NCI-H2029 (cell line): ENCODE results near the gene OGDH.
"Not testable (repeated sequence)": the region's sequence is repeated elsewhere in the genome, so short reads cannot be mapped to it uniquely, and the experiment has no call there.

ENCODE experiments used
- DNase-seq: peaks from one replicate; lab custom pipeline; 2025; lab: John Stamatoyannopoulos, UW

The OGDH gene

DNA sequence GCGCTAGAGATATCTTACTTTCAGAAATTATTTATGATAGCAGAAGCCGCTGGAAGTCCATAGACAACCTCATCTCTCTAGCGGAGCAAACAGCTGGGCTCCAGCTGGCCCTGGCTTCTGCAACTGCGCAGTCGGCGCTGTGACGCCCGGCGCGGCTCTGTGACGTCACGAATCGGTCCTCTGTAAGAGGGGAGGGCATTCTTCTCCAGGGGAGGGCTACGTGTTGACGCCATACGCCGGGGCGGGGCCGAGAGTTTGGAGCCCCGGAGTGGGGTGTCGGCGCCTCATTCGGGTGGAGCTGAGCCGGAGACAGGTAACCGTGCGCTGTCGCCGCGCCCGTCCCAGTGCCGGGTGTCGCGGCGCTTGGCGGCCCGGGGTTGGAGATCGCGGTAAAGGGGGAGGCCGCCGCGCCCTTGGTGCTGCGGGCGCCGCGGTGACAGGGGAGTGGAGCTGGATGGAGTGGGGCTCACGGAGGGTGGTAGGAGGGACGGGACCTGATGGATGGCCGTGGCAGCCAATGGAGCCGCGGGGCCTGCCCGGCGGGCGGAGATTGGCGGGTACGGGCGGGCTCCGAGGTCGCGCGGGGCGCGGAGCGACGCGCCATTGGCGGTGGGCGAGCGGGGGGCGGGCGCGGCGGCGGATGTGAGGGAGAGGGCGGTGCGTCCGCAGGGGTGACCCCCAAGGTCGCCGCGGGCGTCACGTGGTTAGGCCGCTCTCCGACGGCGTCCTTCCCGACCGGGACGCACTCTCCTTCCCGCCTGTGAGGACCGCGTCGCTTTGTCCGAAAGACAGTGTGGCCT, at the start of gene OGDH:
TSS of gene OGDH (plus strand) at position 287 of the 800 bp plus-strand sequence. CDS start 17,717 bp downstream, outside the sequence.
- peak; percentile 97 for DNase-seq

- DNase-seq: no peak
Measured at GRCh38 chr7:44557485-44557884, 48.9 kb upstream of the OGDH start.

DNA sequence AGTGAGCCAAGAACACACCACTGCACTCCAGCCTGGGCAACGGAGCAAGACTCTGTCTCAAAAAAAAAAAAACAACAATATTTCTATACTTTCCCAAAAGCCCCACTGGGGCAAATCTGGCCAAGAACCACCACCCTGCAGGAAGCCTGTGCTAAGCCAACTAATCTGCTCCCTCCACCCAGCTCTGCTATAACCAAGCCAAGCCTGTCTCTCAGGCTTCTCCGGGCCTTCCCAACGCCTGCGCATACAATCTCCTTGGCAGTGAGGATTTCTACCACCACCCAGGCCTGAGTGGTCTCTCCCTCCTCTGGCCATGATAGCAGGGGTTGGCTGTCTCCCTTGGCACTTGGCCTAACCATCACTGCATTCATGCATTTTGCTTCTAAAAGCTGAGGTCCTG, 46.9 kb upstream of the OGDH start:
- DNase-seq: no peak

- no peak for DNase-seq
Measured at GRCh38 chr7:44561481-44561880, 44.9 kb upstream of the OGDH start.

- DNase-seq: no peak
Measured at GRCh38 chr7:44561962-44562621, 44.3 kb upstream of the OGDH start.

GRCh38 chr7:44562622-44562962, 43.8 kb upstream of the OGDH start:
- DNase-seq: not testable (repeated sequence)

GRCh38 chr7:44563171-44563679, 43.2 kb upstream of the OGDH start:
- DNase-seq: no peak

DNA sequence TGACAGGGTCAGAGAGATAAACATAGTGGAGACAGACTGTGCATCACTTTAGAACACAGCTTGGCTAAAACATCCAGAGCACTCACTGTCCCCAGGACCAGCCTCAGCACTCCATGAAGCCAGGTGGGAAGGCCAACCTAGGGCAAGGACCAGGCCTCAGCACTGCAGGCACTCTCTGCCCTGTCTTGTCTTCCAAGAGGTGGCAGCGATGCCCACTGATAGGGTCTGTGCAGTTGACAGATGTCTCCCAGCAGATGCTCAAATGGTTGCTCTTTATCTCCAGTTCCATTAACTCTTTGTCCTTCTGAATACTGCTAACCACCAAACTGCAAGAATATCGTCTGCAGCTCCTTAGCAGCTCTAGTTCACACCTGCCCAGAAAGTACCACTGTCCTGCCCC, 41.8 kb upstream of the OGDH start:
- DNase-seq: no peak

DNA sequence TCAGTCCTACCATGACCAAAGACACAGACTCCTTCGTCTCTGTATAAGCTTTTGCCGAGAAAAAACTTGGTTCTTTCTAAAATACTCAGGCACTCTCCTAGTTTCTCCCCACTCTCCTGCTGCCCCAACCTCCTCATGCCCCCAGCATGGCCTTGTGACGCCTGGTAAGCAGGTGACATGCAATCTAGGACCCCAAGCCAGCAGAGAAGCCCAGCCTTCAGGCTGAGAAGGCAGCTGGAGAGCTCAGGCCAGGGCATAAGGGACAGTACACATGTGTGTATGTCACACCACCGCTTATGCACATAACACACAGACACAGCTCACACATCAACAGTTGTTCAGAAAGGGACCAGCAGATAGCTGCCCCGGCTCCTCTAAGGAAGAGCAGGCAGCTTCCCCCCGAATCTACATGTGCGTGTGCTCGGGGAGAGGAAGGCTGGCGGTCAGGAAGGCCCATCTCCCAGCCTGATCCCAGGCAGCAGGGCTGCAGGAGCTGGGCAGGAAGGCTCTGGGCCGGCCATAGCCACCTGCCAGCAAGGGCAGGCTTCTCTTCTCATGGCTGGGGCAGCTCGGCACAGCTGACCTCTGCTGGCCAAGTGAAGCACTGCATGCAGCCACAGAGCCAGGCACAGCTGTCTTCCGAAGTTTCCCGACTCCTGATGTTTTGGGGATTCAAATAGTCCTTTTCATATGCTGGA, 41.2 kb upstream of the OGDH start:
- DNase-seq: peak; percentile 13

- DNase-seq: no peak
Measured at GRCh38 chr7:44565795-44566559, 40.5 kb upstream of the OGDH start.

GRCh38 chr7:44566680-44567079, 39.7 kb upstream of the OGDH start:
- no peak for DNase-seq

GRCh38 chr7:44567884-44568283, 38.5 kb upstream of the OGDH start:
- no peak for DNase-seq

GRCh38 chr7:44568771-44569560, 37.5 kb upstream of the OGDH start:
- DNase-seq: no peak

- no peak for DNase-seq
Measured at GRCh38 chr7:44569959-44570358, 36.5 kb upstream of the OGDH start.

GRCh38 chr7:44572771-44573170, 33.7 kb upstream of the OGDH start:
- no peak for DNase-seq

DNA sequence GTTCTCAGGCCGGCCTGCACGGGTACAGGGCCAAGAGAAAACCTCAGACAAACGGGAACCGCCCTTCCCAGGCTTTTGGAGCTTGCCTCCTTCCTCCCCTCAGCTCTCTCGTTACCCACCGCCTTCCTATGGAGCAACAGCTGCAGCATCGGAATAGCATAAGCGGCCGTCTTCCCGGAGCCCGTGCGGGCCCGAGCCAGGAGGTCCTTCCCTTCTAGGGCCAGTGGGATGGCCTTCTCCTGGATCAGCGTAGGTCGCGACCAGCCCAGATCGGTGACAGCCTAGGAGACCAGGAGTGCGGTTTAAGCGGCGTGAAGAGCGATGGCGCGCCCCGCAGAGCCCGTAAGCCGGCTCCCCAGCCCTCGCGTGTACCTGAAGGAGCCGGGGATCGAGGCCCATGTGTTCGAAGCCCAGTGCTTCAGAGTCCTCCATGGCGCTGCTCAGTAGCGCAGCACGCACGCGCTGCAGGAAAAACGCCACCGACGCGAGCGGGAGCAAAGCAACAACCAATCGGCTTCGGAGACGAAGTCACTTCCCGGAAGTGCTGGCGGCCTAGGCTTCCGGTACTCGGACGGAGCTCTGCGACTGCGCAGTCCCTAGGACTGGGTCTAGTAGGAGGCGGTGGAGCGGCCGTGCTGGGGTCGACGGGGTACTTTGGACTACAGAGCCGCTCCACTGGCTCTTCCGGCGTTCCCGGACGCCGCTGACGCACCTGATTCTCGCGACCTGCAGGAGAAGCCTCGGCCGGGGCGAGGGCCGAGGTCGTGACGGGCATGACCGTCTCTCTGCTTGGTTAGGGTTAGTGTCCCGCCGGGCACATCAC, 32.8 kb upstream of the OGDH start, which contains the start of gene DDX56:
TSS of gene DDX56 (minus strand) at position 445 of the 823 bp plus-strand sequence. CDS start at position 432, 13 bp downstream.
- peak; percentile 94 for DNase-seq

DNA sequence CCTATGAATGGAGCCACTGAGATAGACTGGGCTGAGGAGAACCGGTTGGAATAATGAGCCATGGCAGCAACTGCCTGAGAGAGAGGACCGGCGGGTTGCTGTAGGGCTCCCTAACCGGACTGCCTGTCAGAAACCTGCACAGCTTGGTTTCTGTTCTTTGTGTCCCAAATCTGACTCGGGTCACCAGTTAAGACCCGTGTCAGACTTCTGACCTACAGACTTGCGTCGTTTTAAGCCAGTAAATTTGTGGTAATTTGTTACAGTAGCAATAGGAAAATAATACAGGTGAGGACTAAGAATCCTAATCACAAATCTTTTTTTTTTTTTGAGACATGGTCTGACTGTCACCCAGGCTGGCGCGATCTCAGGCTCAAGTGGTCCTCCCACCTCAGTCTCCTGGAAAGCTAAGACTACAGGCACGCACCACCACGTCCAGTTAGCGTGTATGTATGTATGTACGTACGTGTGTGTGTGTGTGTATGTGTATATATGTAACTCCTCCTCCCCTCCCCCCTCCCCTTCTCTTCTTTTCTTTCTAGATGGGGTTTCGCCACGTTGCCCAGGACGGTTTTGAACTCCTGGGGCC, 32.0 kb upstream of the OGDH start:
- DNase-seq: no peak

GRCh38 chr7:44575054-44575453, 31.4 kb upstream of the OGDH start:
- DNase-seq: no peak

GRCh38 chr7:44576228-44576627, 30.2 kb upstream of the OGDH start:
- DNase-seq: no peak
